ENCODE data around the gene IGF2BP1. TPM values are rescaled to one million over a fixed set of nuclear protein-coding genes. Genes with fewer than 3 reads are reported as not detected.

The IGF2BP1 gene
- total RNA-seq, 6 experiments from 2014 or later: 26.5 to 65.4 (median 60.0) TPM

GRCh38 chr17:48981927-48982539 lies 15.2 kb upstream of the IGF2BP1 start:
- peaks cover 11% of the 10 kb centered on the region for H3K27me3 Mint-ChIP-seq (ENCODE audit: insufficient read depth)
- DNase-seq: no peak
- no peak overlapping the region for H3K4me3 Mint-ChIP-seq
- H3K36me3 Mint-ChIP-seq (ENCODE audit: low read depth): no peaks in the 10 kb centered on the region
- H3K9me3 Mint-ChIP-seq: peaks cover 6% of the 10 kb centered on the region; the same call in 1 of the 2 replicates
- no peak overlapping the region for H3K27ac Mint-ChIP-seq
- TF ChIP-seq, protein P1, sequence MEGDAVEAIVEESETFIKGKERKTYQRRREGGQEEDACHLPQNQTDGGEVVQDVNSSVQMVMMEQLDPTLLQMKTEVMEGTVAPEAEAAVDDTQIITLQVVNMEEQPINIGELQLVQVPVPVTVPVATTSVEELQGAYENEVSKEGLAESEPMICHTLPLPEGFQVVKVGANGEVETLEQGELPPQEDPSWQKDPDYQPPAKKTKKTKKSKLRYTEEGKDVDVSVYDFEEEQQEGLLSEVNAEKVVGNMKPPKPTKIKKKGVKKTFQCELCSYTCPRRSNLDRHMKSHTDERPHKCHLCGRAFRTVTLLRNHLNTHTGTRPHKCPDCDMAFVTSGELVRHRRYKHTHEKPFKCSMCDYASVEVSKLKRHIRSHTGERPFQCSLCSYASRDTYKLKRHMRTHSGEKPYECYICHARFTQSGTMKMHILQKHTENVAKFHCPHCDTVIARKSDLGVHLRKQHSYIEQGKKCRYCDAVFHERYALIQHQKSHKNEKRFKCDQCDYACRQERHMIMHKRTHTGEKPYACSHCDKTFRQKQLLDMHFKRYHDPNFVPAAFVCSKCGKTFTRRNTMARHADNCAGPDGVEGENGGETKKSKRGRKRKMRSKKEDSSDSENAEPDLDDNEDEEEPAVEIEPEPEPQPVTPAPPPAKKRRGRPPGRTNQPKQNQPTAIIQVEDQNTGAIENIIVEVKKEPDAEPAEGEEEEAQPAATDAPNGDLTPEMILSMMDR (IDR thresholded peaks at IDR 0.05): no peak
- no peaks in the 10 kb centered on the region for H3K4me1 Mint-ChIP-seq (ENCODE audit: low read depth)

- H3K4me3 Mint-ChIP-seq: no peak overlapping the region
- H3K4me1 Mint-ChIP-seq (ENCODE audit: low read depth): no peaks in the 10 kb centered on the region
Observed at GRCh38 chr17:48985436-48986245, 11.5 kb upstream of the IGF2BP1 start.

GRCh38 chr17:48989100-48989499 lies 8.1 kb upstream of the IGF2BP1 start:
- DNase-seq: no peak
- Mint-ChIP-seq H3K4me3 (no peak overlapping the region), H3K4me1 (ENCODE audit: low read depth) (no peaks in the 10 kb centered on the region), H3K9me3 (no peaks in the 10 kb centered on the region), H3K27me3 (ENCODE audit: insufficient read depth) (peaks cover 34% of the 10 kb centered on the region), H3K36me3 (ENCODE audit: low read depth) (no peaks in the 10 kb centered on the region), H3K27ac (no peak overlapping the region)
- TF ChIP-seq, protein P1 (IDR thresholded peaks at IDR 0.05): no peak

More at GRCh38 chr17:48985436-48986245, 11.5 kb upstream of the IGF2BP1 start:
- TF ChIP-seq, protein P1 (IDR thresholded peaks at IDR 0.05): no peak
- Mint-ChIP-seq H3K36me3 (ENCODE audit: low read depth) (no peaks in the 10 kb centered on the region), H3K27me3 (ENCODE audit: insufficient read depth) (peaks cover 23% of the 10 kb centered on the region), H3K9me3 (peaks cover 6% of the 10 kb centered on the region; the same call in 1 of the 2 replicates), H3K27ac (no peak overlapping the region)
- DNase-seq: no peak

DNA sequence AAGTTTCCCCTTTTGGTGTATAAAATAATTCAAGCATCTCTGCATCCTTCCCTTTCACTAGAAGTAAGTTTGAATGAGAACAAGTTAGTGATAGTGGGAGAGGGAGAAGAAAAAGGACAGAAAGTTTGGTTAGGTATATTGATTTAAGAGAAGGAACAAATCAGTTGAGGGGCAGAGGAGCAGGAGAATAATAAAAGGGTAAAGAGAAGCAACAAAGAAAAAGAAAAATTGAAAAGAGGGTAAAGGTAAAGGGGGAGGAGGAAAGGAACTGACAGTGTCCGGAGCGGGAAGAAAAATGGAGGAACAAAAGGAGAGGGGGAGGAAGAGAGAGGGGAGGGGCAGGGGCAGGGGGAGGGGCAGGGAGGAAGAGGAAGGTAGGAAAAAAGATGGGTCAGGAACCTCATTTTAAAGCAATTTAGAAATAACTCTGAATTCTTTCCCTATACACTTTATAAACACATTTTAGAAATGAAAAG lies 6.3 kb upstream of the IGF2BP1 start:
- TF ChIP-seq, protein P1 (IDR thresholded peaks at IDR 0.05): no peak
- peaks cover 45% of the 10 kb centered on the region for H3K27me3 Mint-ChIP-seq (ENCODE audit: insufficient read depth)
- H3K27ac Mint-ChIP-seq: no peak overlapping the region
- no peak for DNase-seq
- no peaks in the 10 kb centered on the region for H3K9me3 Mint-ChIP-seq
- no peak overlapping the region for H3K4me3 Mint-ChIP-seq
- no peaks in the 10 kb centered on the region for H3K36me3 Mint-ChIP-seq (ENCODE audit: low read depth)
- H3K4me1 Mint-ChIP-seq (ENCODE audit: low read depth): peaks cover 9% of the 10 kb centered on the region

- Mint-ChIP-seq H3K27me3 (ENCODE audit: insufficient read depth) (peaks cover 49% of the 10 kb centered on the region), H3K4me3 (no peak overlapping the region), H3K36me3 (ENCODE audit: low read depth) (no peaks in the 10 kb centered on the region), H3K27ac (no peak overlapping the region), H3K4me1 (ENCODE audit: low read depth) (peaks cover 15% of the 10 kb centered on the region), H3K9me3 (no peaks in the 10 kb centered on the region)
- DNase-seq: no peak
- TF ChIP-seq, protein P1 (IDR thresholded peaks at IDR 0.05): no peak
Observed at GRCh38 chr17:48992444-48992843, 4.7 kb upstream of the IGF2BP1 start.
